Measurements from ENCODE around the gene TNP1. TPM values are rescaled to one million over a fixed set of nuclear protein-coding genes. Genes with fewer than 3 reads are reported as not detected.

Gene TNP1
- polyA plus RNA-seq, 1 donor from 2014 or later, result not detected

- no peaks in the 10 kb centered on the region for H3K36me3 ChIP-seq (ENCODE audit: insufficient read depth, low read length)
- H3K9ac ChIP-seq (ENCODE audit: low read length), result no peak overlapping the region
- H3K9me2 ChIP-seq (ENCODE audit: insufficient read depth, low read length), result no peaks in the 10 kb centered on the region
- no peak overlapping the region for H3K27ac ChIP-seq (ENCODE audit: low read length)
- no peaks in the 10 kb centered on the region for H3K9me3 ChIP-seq (ENCODE audit: low read length)
- H3K79me2 ChIP-seq (replicated peaks; ENCODE audit: insufficient read depth, low read length), result no peaks in the 10 kb centered on the region
- H3K4me2 ChIP-seq (ENCODE audit: low read length), result no peak overlapping the region
- no peak for TF ChIP-seq REST (IDR thresholded peaks at IDR 0.05; ENCODE audit: borderline replicate concordance)
- no peak for TF ChIP-seq TAF1 (IDR thresholded peaks at IDR 0.05; ENCODE audit: low read depth)
- no peak for TF ChIP-seq POLR2AphosphoS5 (IDR thresholded peaks at IDR 0.05)
- TF ChIP-seq MXI1 (conservative IDR thresholded peaks at IDR 0.05; ENCODE audit: poor library complexity, severe bottlenecking), result no peak
- no peak for TF ChIP-seq CTCF (IDR thresholded peaks at IDR 0.05; ENCODE audit: poor library complexity, severe bottlenecking)
- no peak for TF ChIP-seq EZH2 (IDR thresholded peaks at IDR 0.05; ENCODE audit: borderline replicate concordance, insufficient read depth, low read length, poor library complexity, severe bottlenecking)
- no peak for TF ChIP-seq EP300 (conservative IDR thresholded peaks at IDR 0.05; ENCODE audit: poor library complexity, severe bottlenecking)
- no peak for TF ChIP-seq SMC3 (conservative IDR thresholded peaks at IDR 0.05; ENCODE audit: poor library complexity)
- no peak for TF ChIP-seq RAD21 (conservative IDR thresholded peaks at IDR 0.05)
- no peaks in the 10 kb centered on the region for H3F3A ChIP-seq (ENCODE audit: insufficient read depth, low read length, poor library complexity, severe bottlenecking)
- no peak overlapping the region for H3K4me3 ChIP-seq (ENCODE audit: low read length)
- no peak overlapping the region for H2AFZ ChIP-seq (ENCODE audit: low read depth, low read length)
- H4K20me1 ChIP-seq (ENCODE audit: insufficient read depth), result no peaks in the 10 kb centered on the region
- no peaks in the 10 kb centered on the region for H3K27me3 ChIP-seq (ENCODE audit: insufficient read depth, low read depth, low read length)
Observed at GRCh38 chr2:216822470-216822869, 37.4 kb downstream of the TNP1 start.

GRCh38 chr2:216820709-216821108 lies 39.2 kb downstream of the TNP1 start:
- H3K4me3 ChIP-seq (ENCODE audit: low read length), result no peak overlapping the region
- no peaks in the 10 kb centered on the region for H3K36me3 ChIP-seq (ENCODE audit: insufficient read depth, low read length)
- no peaks in the 10 kb centered on the region for H3K79me2 ChIP-seq (replicated peaks; ENCODE audit: insufficient read depth, low read length)
- H3K9ac ChIP-seq (ENCODE audit: low read length), result no peak overlapping the region
- H3K27me3 ChIP-seq (ENCODE audit: insufficient read depth, low read depth, low read length), result no peaks in the 10 kb centered on the region
- H3K4me2 ChIP-seq (ENCODE audit: low read length), result no peak overlapping the region
- TF ChIP-seq POLR2AphosphoS5 (IDR thresholded peaks at IDR 0.05) (no peak), REST (IDR thresholded peaks at IDR 0.05; ENCODE audit: borderline replicate concordance) (no peak), TAF1 (IDR thresholded peaks at IDR 0.05; ENCODE audit: low read depth) (no peak), EZH2 (IDR thresholded peaks at IDR 0.05; ENCODE audit: borderline replicate concordance, insufficient read depth, low read length, poor library complexity, severe bottlenecking) (no peak)
- H3K9me3 ChIP-seq (ENCODE audit: low read length), result no peaks in the 10 kb centered on the region
- H2AFZ ChIP-seq (ENCODE audit: low read depth, low read length), result no peak overlapping the region
- no peaks in the 10 kb centered on the region for H3K9me2 ChIP-seq (ENCODE audit: insufficient read depth, low read length)
- no peaks in the 10 kb centered on the region for H3F3A ChIP-seq (ENCODE audit: insufficient read depth, low read length, poor library complexity, severe bottlenecking)
- H4K20me1 ChIP-seq (ENCODE audit: insufficient read depth), result no peaks in the 10 kb centered on the region
- H3K27ac ChIP-seq (ENCODE audit: low read length), result no peak overlapping the region

Data from neural cell (in vitro differentiated cells).